Fibroblast of the aortic adventitia (primary cell): ENCODE data around the gene CELA3A. TPM values are rescaled to one million over a fixed set of nuclear protein-coding genes. Genes with fewer than 3 reads are reported as not detected.

Experiments
- DNase-seq: peaks from one replicate; pipeline ENCODE4 v3.0.0-alpha.2; 2010; ENCODE audit warnings: low read depth
- H3K4me3 ChIP-seq: 2 replicates; pipeline ENCODE4 v1.5.1; 2011; ENCODE audit warnings: low read depth, mild to moderate bottlenecking, control low read depth, low read length, moderate library complexity
- CTCF ChIP-seq: IDR thresholded peaks from 2 replicates; pipeline ENCODE4 v1.5.1; 2011; ENCODE audit warnings: mild to moderate bottlenecking, low read length, control low read depth, inconsistent platforms; ENCODE audit not compliant: insufficient read depth
- small RNA-seq: library from RNA; depleted of rRNA; stranded (forward); fragments of <200 nt; gene quantifications from one replicate; pipeline ENCODE3, GENCODE V24; 2012
- total RNA-seq: library from RNA; depleted of rRNA; stranded (reverse); fragments of >200 nt; gene quantifications from 2 replicates; pipeline ENCODE4 v1.2.3, GENCODE V29; 2012; ENCODE audit warnings: low replicate concordance

The CELA3A gene
- total RNA-seq, 1 donor: not detected

GRCh38 chr1:22053017-22053860 lies 51.8 kb downstream of the CELA3A start:
- peak; percentile 83 for DNase-seq
- no peak for TF ChIP-seq CTCF
- peak overlapping the region; percentile 92 for H3K4me3 ChIP-seq

- peak overlapping the region; percentile 92 for H3K4me3 ChIP-seq
- TF ChIP-seq CTCF: no peak
- no peak for DNase-seq
Observed at GRCh38 chr1:22053861-22054770, 52.7 kb downstream of the CELA3A start.

- TF ChIP-seq CTCF: no peak
- peak overlapping the region; percentile 14 for H3K4me3 ChIP-seq
- DNase-seq: no peak
Observed at GRCh38 chr1:22055463-22055862, 54.0 kb downstream of the CELA3A start.

- H3K4me3 ChIP-seq: no peak overlapping the region
- TF ChIP-seq CTCF: no peak
- no peak for DNase-seq
Observed at GRCh38 chr1:22056043-22056442, 54.6 kb downstream of the CELA3A start.

- TF ChIP-seq CTCF: no peak
- no peak overlapping the region for H3K4me3 ChIP-seq
- no peak for DNase-seq
Observed at GRCh38 chr1:22056936-22057335, 55.5 kb downstream of the CELA3A start.

GRCh38 chr1:22057861-22058260 lies 56.4 kb downstream of the CELA3A start:
- H3K4me3 ChIP-seq: no peak overlapping the region
- DNase-seq: no peak
- no peak for TF ChIP-seq CTCF

Small RNAs within 50 kb of the gene (small RNA-seq; reads per million reads assigned to genes)
- not detected for gene RN7SL186P
- gene RN7SL386P: not detected
- not detected for gene RNU6-1022P
- not detected for gene RNU6-776P

Other genes starting within 250 kb of the CELA3A start
- gene USP48, start 218.5 kb upstream of the CELA3A start, total RNA-seq: 57.9 and 131 TPM in 2 replicates
- gene LDLRAD2, start 189.4 kb upstream of the CELA3A start, total RNA-seq: 0.08 and 0.09 TPM in 2 replicates
- 164 and 367 TPM in 2 replicates for gene HSPG2, start 64.3 kb upstream of the CELA3A start, total RNA-seq
- gene CELA3B, start 24.6 kb upstream of the CELA3A start, total RNA-seq: not detected in 2 replicates
- 253 and 525 TPM in 2 replicates for gene CDC42, start 51.1 kb downstream of the CELA3A start, total RNA-seq
- under 0.01 TPM in 1 of 2 replicates, not detected in the other for gene WNT4, start 141.4 kb downstream of the CELA3A start, total RNA-seq